ENCODE data around the gene WASF2. TPM values are rescaled to one million over a fixed set of nuclear protein-coding genes. Genes with fewer than 3 reads are reported as not detected.
"Not testable (repeated sequence)": the region's sequence is repeated elsewhere in the genome, so short reads cannot be mapped to it uniquely, and the experiment has no call there.

The WASF2 gene
- total and polyA plus RNA-seq, 2 of the 13 experiments (the other 11 are each of a cell fraction or from before 2014, with no cell fraction given) = 10.4 to 27.7 TPM

DNA sequence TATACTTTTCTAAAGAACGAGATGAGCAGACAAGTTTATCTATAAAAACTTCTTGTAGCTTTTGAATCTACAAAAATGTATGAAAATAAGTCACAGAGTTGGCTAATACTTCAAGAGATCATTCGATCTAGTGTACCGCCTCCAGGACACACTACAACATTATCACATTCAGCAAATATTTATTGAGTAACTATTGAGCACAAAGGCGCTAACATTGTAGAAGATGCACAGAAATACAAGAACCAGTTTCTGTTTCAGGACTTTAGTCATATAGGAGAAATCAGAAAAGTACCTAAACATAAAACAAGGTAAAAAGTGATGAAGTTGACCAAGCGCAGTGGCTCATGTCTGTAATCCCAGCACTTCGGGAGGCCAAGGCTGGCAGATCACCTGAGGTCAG, 20.6 kb downstream of the WASF2 start:
- H3K9ac ChIP-seq (ENCODE audit: insufficient read depth, low read depth, low read length) = no peak overlapping the region
- peaks cover 28% of the 10 kb centered on the region for H3K4me1 ChIP-seq (ENCODE audit: insufficient read depth, low read length)
- H4K20me1 ChIP-seq (ENCODE audit: insufficient read depth, low read length) = peaks cover 28% of the 10 kb centered on the region; the same call in 1 of the 2 replicates
- TF ChIP-seq FOXA3 (CRISPR knock-in tag; IDR thresholded peaks at IDR 0.05) = peak; percentile 20; the same call in 1 of the 2 replicates
- no peak for TF ChIP-seq ZNF672 (CRISPR knock-in tag; IDR thresholded peaks at IDR 0.05)
- peak; percentile 34; the same call in 1 of the 2 replicates for TF ChIP-seq ZBTB33 (CRISPR knock-in tag; IDR thresholded peaks at IDR 0.05)
- in situ Hi-C loops (cut with HindIII; ENCODE audit: extremely low pct_ligation_motif_present, low pct_unique_long_range_greater_than_20kb) (no loop called here), intact Hi-C loops (cut with micrococcal nuclease; ENCODE audit: unreplicated experiment) (no loop called here)
- H3K4me3 ChIP-seq (replicated peaks in 1 of 3; ENCODE audit: insufficient read depth in 1 of 3, low read depth in 2 of 3, low read length in 3 of 3) = no peak overlapping the region
- ATAC-seq (peak; percentile 51; the same call in 2 of the 3 replicates), FAIRE-seq (no peak), DNase-seq (ENCODE audit: low spot score) (peak; percentile 47)
- no peak overlapping the region for H3K27ac ChIP-seq (ENCODE audit: extremely low read length, insufficient read depth, low read length)
- WGBS (ENCODE audit: low lambda C conversion rate) = 66% methylated on average over 6 of the region's 6 CpGs
- H3K36me3 ChIP-seq (replicated peaks in 1 of 2; ENCODE audit: control insufficient read depth in 1 of 2, insufficient read depth in 2 of 2, low read length in 2 of 2) = peaks cover 0 to 12% of the 10 kb centered on the region in 2 experiments; a peak in 4 of 5 replicates
- no TSS peak for BruUV-seq (replicated peaks)
- ChIA-PET CTCF (ENCODE audit: low intra/inter-chr PET ratio, low total read pairs) (no interaction called here), POLR2A (no interaction called here)
- H3K79me2 ChIP-seq (ENCODE audit: insufficient read depth, low read length) = peaks cover 80% of the 10 kb centered on the region
- H3K4me2 ChIP-seq (ENCODE audit: low read depth, low read length) = no peak overlapping the region
- no peaks in the 10 kb centered on the region for H3K27me3 ChIP-seq (ENCODE audit: control insufficient read depth in 1 of 2, insufficient read depth in 2 of 2, low read length in 2 of 2)
- no peak overlapping the region for H2AFZ ChIP-seq (ENCODE audit: low read length)
- H3K9me3 ChIP-seq (ENCODE audit: low read length) = no peaks in the 10 kb centered on the region

GRCh38 chr1:27468378-27468777, 21.6 kb downstream of the WASF2 start:
- ATAC-seq; CTCF ChIA-PET (ENCODE audit: low intra/inter-chr PET ratio, low total read pairs); FAIRE-seq; H3K9ac ChIP-seq (ENCODE audit: insufficient read depth, low read depth, low read length); in situ Hi-C loops (cut with HindIII; ENCODE audit: extremely low pct_ligation_motif_present, low pct_unique_long_range_greater_than_20kb); H3K27ac ChIP-seq (ENCODE audit: extremely low read length, insufficient read depth, low read length); DNase-seq (ENCODE audit: low spot score); POLR2A ChIA-PET; BruUV-seq (replicated peaks); intact Hi-C loops (cut with micrococcal nuclease; ENCODE audit: unreplicated experiment); H3K4me2 ChIP-seq (ENCODE audit: low read depth, low read length); H3K4me3 ChIP-seq (replicated peaks in 1 of 3; ENCODE audit: insufficient read depth in 1 of 3, low read depth in 2 of 3, low read length in 3 of 3); H2AFZ ChIP-seq (ENCODE audit: low read length); H3K9me3 ChIP-seq (ENCODE audit: low read length); H3K27me3 ChIP-seq (ENCODE audit: control insufficient read depth in 1 of 2, insufficient read depth in 2 of 2, low read length in 2 of 2): not testable (repeated sequence)
- Histone ChIP-seq H3K4me1 (ENCODE audit: insufficient read depth, low read length) (peaks cover 28% of the 10 kb centered on the region), H3K79me2 (ENCODE audit: insufficient read depth, low read length) (peaks cover 73% of the 10 kb centered on the region), H4K20me1 (ENCODE audit: insufficient read depth, low read length) (peaks cover 22% of the 10 kb centered on the region; the same call in 1 of the 2 replicates), H3K36me3 (replicated peaks in 1 of 2; ENCODE audit: control insufficient read depth in 1 of 2, insufficient read depth in 2 of 2, low read length in 2 of 2) (peaks cover 0 to 12% of the 10 kb centered on the region in 2 experiments; a peak in 3 of 5 replicates)
- peak; percentile 54; the same call in 1 of the 2 replicates for TF ChIP-seq ZNF441 (CRISPR knock-in tag; IDR thresholded peaks at IDR 0.05; ENCODE audit: borderline replicate concordance)
- WGBS (ENCODE audit: low lambda C conversion rate) = 95% methylated on average over 15 of the region's 15 CpGs
